HG02623 (cell line): Measurements from ENCODE around the gene ABCC5.

ENCODE experiments used
- ATAC-seq: cut with Tn5 transposase; IDR thresholded peaks from one replicate; pipeline ENCODE4 v1.9.1; 2021; ENCODE audit warnings: moderate library complexity; ENCODE audit not compliant: unreplicated experiment

Gene ABCC5

GRCh38 chr3:183930086-183930485 is 87.6 kb downstream of the ABCC5 start:
- no peak for ATAC-seq

- no peak for ATAC-seq
These were observed 90.6 kb downstream of the ABCC5 start for GRCh38 chr3:183927059-183927458.

GRCh38 chr3:183924956-183925355 is 92.7 kb downstream of the ABCC5 start:
- no peak for ATAC-seq

GRCh38 chr3:183924543-183924942 is 93.1 kb downstream of the ABCC5 start:
- ATAC-seq: no peak

- ATAC-seq: no peak
These were observed 95.3 kb downstream of the ABCC5 start for GRCh38 chr3:183922421-183922820.

- no peak for ATAC-seq
These were observed 96.6 kb downstream of the ABCC5 start for GRCh38 chr3:183921096-183921495.

GRCh38 chr3:183920416-183920815 is 97.3 kb downstream of the ABCC5 start:
- ATAC-seq: no peak

- no peak for ATAC-seq
These were observed 99.5 kb downstream of the ABCC5 start for GRCh38 chr3:183918178-183918577.

- ATAC-seq: no peak
These were observed 99.9 kb downstream of the ABCC5 start for GRCh38 chr3:183917776-183918175.

GRCh38 chr3:183914856-183915255 is 102.8 kb downstream of the ABCC5 start:
- no peak for ATAC-seq

GRCh38 chr3:183913580-183913920 is 104.1 kb downstream of the ABCC5 start:
- no peak for ATAC-seq

- no peak for ATAC-seq
These were observed 104.6 kb downstream of the ABCC5 start for GRCh38 chr3:183912895-183913579.

GRCh38 chr3:183911763-183912506 is 105.7 kb downstream of the ABCC5 start:
- ATAC-seq: no peak

- ATAC-seq: no peak
These were observed 106.6 kb downstream of the ABCC5 start for GRCh38 chr3:183911087-183911486.

- ATAC-seq: no peak
These were observed 108.6 kb downstream of the ABCC5 start for GRCh38 chr3:183909030-183909600.

- ATAC-seq: no peak
These were observed 109.8 kb downstream of the ABCC5 start for GRCh38 chr3:183907911-183908331.

GRCh38 chr3:183907176-183907575 is 110.5 kb downstream of the ABCC5 start:
- no peak for ATAC-seq

- no peak for ATAC-seq
These were observed 111.3 kb downstream of the ABCC5 start for GRCh38 chr3:183906234-183906921.

- ATAC-seq: no peak
These were observed 112.6 kb downstream of the ABCC5 start for GRCh38 chr3:183904833-183905780.

GRCh38 chr3:183898028-183898431 is 119.7 kb downstream of the ABCC5 start:
- no peak for ATAC-seq

- no peak for ATAC-seq
These were observed 120.1 kb downstream of the ABCC5 start for GRCh38 chr3:183897606-183898005.
